IMR-90 (cell line): ENCODE measurements around the gene KIRREL2. TPM values are rescaled to one million over a fixed set of nuclear protein-coding genes. Genes with fewer than 3 reads are reported as not detected.

Source experiments
- ATAC-seq: fragments of 200-7000 bp; cut with Tn5 transposase; 2 replicates; pipeline ENCODE4 v1.9.1; 2020; ENCODE audit warnings: low read depth, mild to moderate bottlenecking, moderate library complexity
- BruUV-seq: library from RNA; stranded (reverse); fragments of 400-500 nt; replicated peaks from 2 replicates; lab custom pipeline; 2021; lab: Mats Ljungman, UMichigan
- CTCF ChIA-PET: fragments of 300-600 bp; formaldehyde crosslinking; extraction: SDS; loops from one replicate; lab custom pipeline; 2021; ENCODE audit warnings: antibody characterized with exemption; lab: Yijun Ruan, JAX
- POLR2A ChIA-PET: fragments of 300-600 bp; sonication (Branson Sonifier 250); formaldehyde crosslinking; loops from one replicate; lab custom pipeline; 2022; ENCODE audit warnings: antibody characterized with exemption; ENCODE audit not compliant: unreplicated experiment; lab: Charles Lee
- DNase-seq: peaks from one replicate; pipeline ENCODE4 v3.0.0; 2013
- H2AFZ ChIP-seq: replicated peaks from 2 replicates; pipeline ENCODE3; 2013; ENCODE audit warnings: low read length, mild to moderate bottlenecking; ENCODE audit not compliant: poor library complexity
- H2AK5ac ChIP-seq: 2 replicates; pipeline ENCODE4 v1.6.1; 2013; ENCODE audit warnings: low read depth, low read length, inconsistent platforms
- H2AK9ac ChIP-seq: replicated peaks from 2 replicates; pipeline ENCODE3; 2013; ENCODE audit warnings: mild to moderate bottlenecking, low read depth, low read length, moderate library complexity; ENCODE audit not compliant: poor library complexity
- H2BK120ac ChIP-seq: 2 replicates; pipeline ENCODE4 v1.6.1; 2013; ENCODE audit warnings: low read depth, low read length, inconsistent platforms
- H2BK15ac ChIP-seq: 3 replicates; pipeline ENCODE4 v1.6.1; 2013; ENCODE audit warnings: low read depth, low read length, inconsistent platforms
- H2BK20ac ChIP-seq: 2 replicates; pipeline ENCODE4 v1.6.1; 2013; ENCODE audit warnings: low read depth, mild to moderate bottlenecking, inconsistent platforms, low read length, moderate library complexity
- H2BK5ac ChIP-seq: 2 replicates; pipeline ENCODE4 v1.6.1; 2013; ENCODE audit warnings: mild to moderate bottlenecking, low read depth, low read length, inconsistent platforms; ENCODE audit not compliant: poor library complexity, severe bottlenecking
- H3K14ac ChIP-seq: replicated peaks from 2 replicates; pipeline ENCODE4 v1.6.1; 2013; ENCODE audit warnings: low read depth, low read length, inconsistent platforms
- H3K18ac ChIP-seq: 2 replicates; pipeline ENCODE4 v1.6.1; 2013; ENCODE audit warnings: low read depth, low read length, control low read depth
- H3K23ac ChIP-seq: 2 replicates; pipeline ENCODE4 v1.6.1; 2013; ENCODE audit warnings: low read depth, low read length, inconsistent platforms
- H3K27ac ChIP-seq: 2 replicates; pipeline ENCODE4 v1.5.1; 2013; ENCODE audit warnings: mild to moderate bottlenecking, control low read depth, low read length; ENCODE audit not compliant: insufficient read depth
- H3K27me3 ChIP-seq: 2 replicates; pipeline ENCODE4 v1.6.1; 2013; ENCODE audit warnings: low read length; ENCODE audit not compliant: control insufficient read depth, insufficient read depth
- H3K36me3 ChIP-seq: 2 replicates; pipeline ENCODE4 v1.6.1; 2013; ENCODE audit warnings: low read length, mixed read lengths; ENCODE audit not compliant: control insufficient read depth, insufficient read depth
- H3K4ac ChIP-seq: 2 replicates; pipeline ENCODE4 v1.6.1; 2013; ENCODE audit warnings: low read depth, low read length, inconsistent platforms
- H3K4me1 ChIP-seq: 2 replicates; pipeline ENCODE4 v1.6.1; 2013; ENCODE audit warnings: low read length, mixed read lengths; ENCODE audit not compliant: control insufficient read depth, insufficient read depth
- H3K4me2 ChIP-seq: 2 replicates; pipeline ENCODE4 v1.6.1; 2013; ENCODE audit warnings: low read depth, mild to moderate bottlenecking, control low read depth, low read length, moderate library complexity
- H3K4me3 ChIP-seq: 2 replicates; pipeline ENCODE4 v1.5.1; 2013; ENCODE audit warnings: low read depth, mild to moderate bottlenecking, control low read depth, low read length, moderate library complexity; ENCODE audit not compliant: insufficient read depth
- H3K56ac ChIP-seq: 2 replicates; pipeline ENCODE4 v1.6.1; 2013; ENCODE audit warnings: low read length, inconsistent platforms; ENCODE audit not compliant: insufficient read depth; ENCODE audit errors: extremely low read depth
- H3K79me1 ChIP-seq, 2 experiments: 2 replicates each; pipeline ENCODE4 v1.6.1; 2013; ENCODE audit warnings: low read length in 2 of 2, inconsistent platforms in 1 of 2, low read depth in 1 of 2
- H3K9ac ChIP-seq: 2 replicates; pipeline ENCODE4 v1.6.1; 2013; ENCODE audit warnings: low read depth, low read length, control low read depth
- H3K9me1 ChIP-seq: 2 replicates; pipeline ENCODE4 v1.6.1; 2013; ENCODE audit warnings: low read length, inconsistent platforms; ENCODE audit not compliant: insufficient read depth
- H3K9me3 ChIP-seq: 2 replicates; pipeline ENCODE4 v1.6.1; 2013; ENCODE audit warnings: low read length; ENCODE audit not compliant: control insufficient read depth, insufficient read depth
- H4K20me1 ChIP-seq: 2 replicates; pipeline ENCODE4 v1.6.1; 2013; ENCODE audit warnings: low read length, inconsistent platforms; ENCODE audit not compliant: insufficient read depth
- H4K5ac ChIP-seq: 2 replicates; pipeline ENCODE4 v1.6.1; 2013; ENCODE audit warnings: mild to moderate bottlenecking, low read depth, low read length, control low read depth
- H4K8ac ChIP-seq, 2 experiments: 2 replicates each; pipeline ENCODE4 v1.6.1; 2013; ENCODE audit warnings: low read depth in 2 of 2, low read length in 2 of 2, control low read depth in 1 of 2, inconsistent platforms in 1 of 2
- H4K91ac ChIP-seq: 2 replicates; pipeline ENCODE4 v1.6.1; 2013; ENCODE audit warnings: low read depth, low read length, inconsistent platforms; ENCODE audit not compliant: insufficient read depth
- BHLHE40 ChIP-seq: fragments of 150-350 bp; IDR thresholded peaks from 2 replicates; pipeline ENCODE4 v1.6.1; 2016; ENCODE audit warnings: mild to moderate bottlenecking, low read depth, low read length
- CHD1 ChIP-seq: IDR thresholded peaks from 2 replicates; pipeline ENCODE4 v1.6.1; 2012; ENCODE audit warnings: low read depth, low read length, improper control_type of control experiment
- FOS ChIP-seq: fragments of 150-350 bp; IDR thresholded peaks from 2 replicates; pipeline ENCODE4 v1.6.1; 2016; ENCODE audit warnings: low read depth, low read length
- MAFK ChIP-seq: IDR thresholded peaks from 2 replicates; pipeline ENCODE4 v1.6.1; 2012; ENCODE audit warnings: low read depth, low read length, improper control_type of control experiment
- MAZ ChIP-seq: IDR thresholded peaks from 2 replicates; pipeline ENCODE4 v1.6.1; 2012; ENCODE audit warnings: low read depth, mild to moderate bottlenecking, low read length, improper control_type of control experiment, moderate library complexity, borderline replicate concordance
- MXI1 ChIP-seq: IDR thresholded peaks from 2 replicates; pipeline ENCODE4 v1.6.1; 2012; ENCODE audit warnings: low read depth, mild to moderate bottlenecking, low read length, moderate library complexity, borderline replicate concordance
- NFE2L2 ChIP-seq: fragments of 150-350 bp; IDR thresholded peaks from 2 replicates; pipeline ENCODE4 v1.6.1; 2016; ENCODE audit warnings: low read depth, mild to moderate bottlenecking, low read length
- POLR2A ChIP-seq: IDR thresholded peaks from 2 replicates; pipeline ENCODE4 v1.6.1; 2012; ENCODE audit warnings: mild to moderate bottlenecking, low read depth, low read length
- RAD21 ChIP-seq: IDR thresholded peaks from 2 replicates; pipeline ENCODE4 v1.6.1; 2012; ENCODE audit warnings: low read length, improper control_type of control experiment
- RCOR1 ChIP-seq: IDR thresholded peaks from 2 replicates; pipeline ENCODE4 v1.6.1; 2012; ENCODE audit warnings: mild to moderate bottlenecking, low read length, improper control_type of control experiment; ENCODE audit not compliant: insufficient replicate concordance
- RFX5 ChIP-seq: IDR thresholded peaks from 2 replicates; pipeline ENCODE4 v1.8.0; 2012; ENCODE audit warnings: low read depth, mild to moderate bottlenecking, low read length, moderate library complexity
- SMC3 ChIP-seq: fragments of 150-350 bp; IDR thresholded peaks from 2 replicates; pipeline ENCODE4 v1.6.1; 2016; ENCODE audit warnings: low read depth, mild to moderate bottlenecking, antibody characterized with exemption, low read length, moderate library complexity
- WGBS, 2 experiments: methylation state at CpG; one replicate each; pipeline versions ENCODE4 v1.1.5 to v1.1.7; 2013; ENCODE audit warnings: missing lambda C conversion rate in 2 of 2; ENCODE audit not compliant: insufficient read length in 1 of 2; ENCODE audit errors: extremely low coverage in 2 of 2; 5-methylcytosine and 5-hydroxymethylcytosine counted together
- dilution Hi-C: fragments of 300-500 bp; cut with HindIII; formaldehyde crosslinking; loops from one replicate; pipeline ENCODE4 v1.14.3; 2018; ENCODE audit warnings: low sequenced_read_pairs; ENCODE audit not compliant: unreplicated experiment
- in situ Hi-C: fragments of 300-500 bp; cut with MboI; formaldehyde crosslinking; loops from 3 replicates; pipeline ENCODE4 v1.14.3; 2019; ENCODE audit warnings: low sequenced_read_pairs, inconsistent platforms, mixed read lengths
- intact Hi-C: fragments of 100-400 bp; cut with micrococcal nuclease; formaldehyde crosslinking; loops from 2 replicates; pipeline ENCODE4 v1.10.0; 2022
- polyA plus RNA-seq, 3 experiments: library from polyadenylated mRNA; depleted of rRNA; stranded (reverse); fragments of >200 nt; gene quantifications; 2 replicates each; pipeline ENCODE4 v1.2.3, GENCODE V29; 2012; ENCODE audit warnings: low replicate concordance in 1 of 3
- total RNA-seq: library from RNA; depleted of rRNA; stranded (reverse); fragments of >200 nt; gene quantifications from 2 replicates; pipeline ENCODE4 v1.2.3, GENCODE V29; 2012
- TF ChIP-seq, protein P1 (sequence below): conservative IDR thresholded peaks from 2 replicates; pipeline ENCODE4 v1.5.1; 2012; ENCODE audit warnings: mild to moderate bottlenecking, low read depth, low read length, improper control_type of control experiment
- TF ChIP-seq, protein P2 (sequence below): fragments of 150-350 bp; IDR thresholded peaks from 2 replicates; pipeline ENCODE4 v1.6.1; 2017; ENCODE audit warnings: mild to moderate bottlenecking, antibody characterized with exemption, low read length, low read depth

The KIRREL2 gene
- total and polyA plus RNA-seq, 2 of the 4 experiments (the other 2 are of a cell fraction), result not detected

DNA sequence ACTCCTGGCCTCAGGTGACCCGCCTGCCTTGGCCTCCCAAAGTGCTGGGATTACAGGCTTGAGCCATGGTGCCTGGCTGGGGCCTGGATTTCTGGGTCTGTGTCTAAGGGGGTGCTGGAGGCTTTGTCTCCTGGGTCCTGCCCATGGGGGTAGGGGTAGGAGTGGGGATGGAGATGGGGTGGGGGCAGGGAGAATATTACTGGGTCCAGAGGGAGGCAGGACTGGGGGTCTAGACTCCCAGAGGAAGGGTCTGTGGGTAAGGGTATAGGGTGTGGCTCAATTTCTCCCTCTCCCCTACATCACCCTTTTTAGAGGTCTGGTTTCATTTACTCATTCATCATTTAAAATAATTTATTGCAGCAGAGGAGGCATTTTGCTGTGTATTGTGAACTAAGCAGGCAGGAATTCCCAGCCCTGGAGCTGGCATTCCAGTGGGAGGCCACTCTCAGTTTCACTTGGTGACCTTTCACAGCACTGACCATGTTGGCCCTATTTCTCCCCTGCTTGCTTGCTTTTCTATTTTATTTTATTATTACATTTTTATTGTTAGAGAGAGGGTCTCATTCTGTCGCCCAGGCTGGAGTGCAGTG is 44.4 kb downstream of the KIRREL2 start:
- TF ChIP-seq MXI1, result no peak
- no peak for TF ChIP-seq BHLHE40
- no peak for TF ChIP-seq MAFK
- no peak for TF ChIP-seq POLR2A
- TF ChIP-seq, protein P1, sequence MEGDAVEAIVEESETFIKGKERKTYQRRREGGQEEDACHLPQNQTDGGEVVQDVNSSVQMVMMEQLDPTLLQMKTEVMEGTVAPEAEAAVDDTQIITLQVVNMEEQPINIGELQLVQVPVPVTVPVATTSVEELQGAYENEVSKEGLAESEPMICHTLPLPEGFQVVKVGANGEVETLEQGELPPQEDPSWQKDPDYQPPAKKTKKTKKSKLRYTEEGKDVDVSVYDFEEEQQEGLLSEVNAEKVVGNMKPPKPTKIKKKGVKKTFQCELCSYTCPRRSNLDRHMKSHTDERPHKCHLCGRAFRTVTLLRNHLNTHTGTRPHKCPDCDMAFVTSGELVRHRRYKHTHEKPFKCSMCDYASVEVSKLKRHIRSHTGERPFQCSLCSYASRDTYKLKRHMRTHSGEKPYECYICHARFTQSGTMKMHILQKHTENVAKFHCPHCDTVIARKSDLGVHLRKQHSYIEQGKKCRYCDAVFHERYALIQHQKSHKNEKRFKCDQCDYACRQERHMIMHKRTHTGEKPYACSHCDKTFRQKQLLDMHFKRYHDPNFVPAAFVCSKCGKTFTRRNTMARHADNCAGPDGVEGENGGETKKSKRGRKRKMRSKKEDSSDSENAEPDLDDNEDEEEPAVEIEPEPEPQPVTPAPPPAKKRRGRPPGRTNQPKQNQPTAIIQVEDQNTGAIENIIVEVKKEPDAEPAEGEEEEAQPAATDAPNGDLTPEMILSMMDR, result no peak
- no peak for TF ChIP-seq RCOR1
- TF ChIP-seq CHD1, result no peak
- TF ChIP-seq FOS, result no peak
- TF ChIP-seq SMC3, result no peak
- no peak for TF ChIP-seq RAD21
- TF ChIP-seq NFE2L2, result no peak
- TF ChIP-seq RFX5, result no peak
- TF ChIP-seq, protein P2, sequence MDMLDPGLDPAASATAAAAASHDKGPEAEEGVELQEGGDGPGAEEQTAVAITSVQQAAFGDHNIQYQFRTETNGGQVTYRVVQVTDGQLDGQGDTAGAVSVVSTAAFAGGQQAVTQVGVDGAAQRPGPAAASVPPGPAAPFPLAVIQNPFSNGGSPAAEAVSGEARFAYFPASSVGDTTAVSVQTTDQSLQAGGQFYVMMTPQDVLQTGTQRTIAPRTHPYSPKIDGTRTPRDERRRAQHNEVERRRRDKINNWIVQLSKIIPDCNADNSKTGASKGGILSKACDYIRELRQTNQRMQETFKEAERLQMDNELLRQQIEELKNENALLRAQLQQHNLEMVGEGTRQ, result no peak
- TF ChIP-seq MAZ, result no peak
- Histone ChIP-seq H4K20me1 (no peaks in the 10 kb centered on the region), H4K8ac (peak overlapping the region; percentile 78 to 90), H4K91ac (peak overlapping the region; percentile 57), H2BK120ac (peak overlapping the region; percentile 83), H2BK20ac (no peak overlapping the region), H3K4ac (peak overlapping the region; percentile 93), H3K4me2 (peak overlapping the region; percentile 65), H3K27me3 (no peaks in the 10 kb centered on the region), H3K4me3 (0 out of 2 replicates have a peak overlapping the region, but pooled peaks have one; percentile 79), H4K5ac (peak overlapping the region; percentile 54), H2AFZ (no peak overlapping the region), H2BK5ac (peak overlapping the region; percentile 82), H3K27ac (peak overlapping the region; percentile 56), H3K18ac (peak overlapping the region; percentile 46), H3K9ac (peak overlapping the region; percentile 68; the same call in 1 of the 2 replicates), H3K79me1 (peaks cover 13 to 29% of the 10 kb centered on the region in 2 experiments; a peak in 3 of 4 replicates), H3K14ac (0 out of 2 replicates have a peak overlapping the region, but pooled peaks have one; percentile 28), H3K56ac (no peak overlapping the region), H3K36me3 (peaks cover 9% of the 10 kb centered on the region; the same call in 1 of the 2 replicates), H3K23ac (0 out of 2 replicates have a peak overlapping the region, but pooled peaks have one; percentile 23), H3K9me3 (no peaks in the 10 kb centered on the region), H2AK9ac (no peak overlapping the region), H2AK5ac (peak overlapping the region; percentile 72; the same call in 1 of the 2 replicates), H2BK15ac (0 out of 3 replicates have a peak overlapping the region, but pooled peaks have one; percentile 81), H3K9me1 (peaks cover 17% of the 10 kb centered on the region), H3K4me1 (peaks cover 31% of the 10 kb centered on the region)
- ATAC-seq (peak; percentile 30), DNase-seq (peak; percentile 51)
- ChIA-PET CTCF (no interaction called here), POLR2A (interaction anchor here (0.5 kb wide), 1 partner anchor 10 kb away, joined by 11 read pairs; no protein-coding TSS in a partner anchor)
- in situ Hi-C loops (no loop called here), dilution Hi-C loops (no loop called here), intact Hi-C loops (no loop called here)
- no CpG with 5 or more reads among the region's 2 CpGs for WGBS, 2 experiments
- no TSS peak for BruUV-seq
